HEK293 (cell line): ENCODE results near the gene CAPZB.

Source experiments
- CTCF ChIA-PET: fragments of 350-600 bp; formaldehyde crosslinking; extraction: SDS; loops from one replicate; lab custom pipeline; 2021; ENCODE audit warnings: antibody characterized with exemption; lab: Yijun Ruan, JAX
- POLR2A ChIA-PET: fragments of 300-600 bp; formaldehyde crosslinking; extraction: SDS; loops from one replicate; lab custom pipeline; 2020; ENCODE audit warnings: antibody characterized with exemption, inconsistent platforms; lab: Yijun Ruan, JAX
- H3K27ac ChIP-seq: fragments of 200-500 bp; sonication (Bioruptor generic); 2 replicates; pipeline ENCODE4 v1.5.1; 2014; ENCODE audit warnings: low read depth, low read length, control low read depth, inconsistent platforms; ENCODE audit errors: extremely low read depth
- H3K36me3 ChIP-seq, 2 experiments: fragments of 200-500 bp in 1 of 2; sonication (Bioruptor generic) in 1 of 2; 1 replicate in 1 of 2; 2 replicates in 1 of 2; pipeline ENCODE4 v1.5.1; 2014 to 2017; ENCODE audit warnings: inconsistent platforms in 2 of 2, low read length in 2 of 2; ENCODE audit not compliant: control insufficient read depth in 2 of 2, insufficient read depth in 1 of 2
- H3K4me1 ChIP-seq: fragments of 200-500 bp; sonication (Bioruptor generic); 2 replicates; pipeline ENCODE4 v1.5.1; 2014; ENCODE audit warnings: mild to moderate bottlenecking, low read length, inconsistent platforms; ENCODE audit not compliant: control insufficient read depth, insufficient read depth
- H3K4me3 ChIP-seq: 2 replicates; pipeline ENCODE4 v1.5.1; 2011; ENCODE audit warnings: low read depth, mild to moderate bottlenecking, control low read depth, low read length, moderate library complexity
- H3K9me3 ChIP-seq: fragments of 200-500 bp; sonication (Bioruptor generic); 2 replicates; pipeline ENCODE4 v1.5.1; 2014; ENCODE audit warnings: low read depth, low read length, inconsistent platforms; ENCODE audit not compliant: control insufficient read depth, insufficient read depth
- EGR2 ChIP-seq: fragments of 450-650 bp; formaldehyde crosslinking; IDR thresholded peaks from 2 replicates; pipeline ENCODE4 v1.5.1; 2016; ENCODE audit warnings: low read depth, missing biosample characterization, missing genetic modification characterization
- HOXD13 ChIP-seq: sonication (generic); formaldehyde crosslinking; IDR thresholded peaks from 2 replicates; pipeline ENCODE4 v1.8.0; 2022; ENCODE audit warnings: missing genetic modification reagents, borderline replicate concordance
- KLF1 ChIP-seq: fragments of 450-650 bp; formaldehyde crosslinking; IDR thresholded peaks from 2 replicates; pipeline ENCODE4 v1.5.1; 2016; ENCODE audit warnings: missing biosample characterization, missing genetic modification characterization
- MYNN ChIP-seq: fragments of 450-650 bp; formaldehyde crosslinking; IDR thresholded peaks from 2 replicates; pipeline ENCODE4 v1.5.1; 2016; ENCODE audit warnings: missing biosample characterization, missing genetic modification characterization, borderline replicate concordance
- PRDM1 ChIP-seq: fragments of 450-650 bp; formaldehyde crosslinking; IDR thresholded peaks from 2 replicates; pipeline ENCODE4; 2016; ENCODE audit warnings: missing biosample characterization, missing genetic modification characterization
- PRDM6 ChIP-seq: fragments of 450-650 bp; formaldehyde crosslinking; IDR thresholded peaks from 2 replicates; pipeline ENCODE4 v1.5.1; 2017; ENCODE audit warnings: missing biosample characterization, missing genetic modification characterization
- REPIN1 ChIP-seq: fragments of 450-650 bp; formaldehyde crosslinking; IDR thresholded peaks from 2 replicates; pipeline ENCODE4 v1.5.1; 2017; ENCODE audit warnings: missing biosample characterization, missing genetic modification characterization, low read depth
- SP7 ChIP-seq: fragments of 450-650 bp; formaldehyde crosslinking; IDR thresholded peaks from 2 replicates; pipeline ENCODE4 v1.5.1; 2016; ENCODE audit warnings: missing biosample characterization, missing genetic modification characterization
- TRIM28 ChIP-seq: IDR thresholded peaks from 2 replicates; pipeline ENCODE4 v1.6.1; 2011; ENCODE audit warnings: low read length, control low read depth, borderline replicate concordance
- ZBTB1 ChIP-seq: fragments of 450-650 bp; formaldehyde crosslinking; IDR thresholded peaks from 2 replicates; pipeline ENCODE4 v1.5.1; 2016; ENCODE audit warnings: missing biosample characterization, missing genetic modification characterization
- ZBTB10 ChIP-seq: fragments of 450-650 bp; formaldehyde crosslinking; IDR thresholded peaks from 2 replicates; pipeline ENCODE4 v1.5.1; 2016; ENCODE audit warnings: missing biosample characterization, missing genetic modification characterization
- ZBTB11 ChIP-seq: fragments of 450-650 bp; formaldehyde crosslinking; conservative IDR thresholded peaks from 2 replicates; pipeline ENCODE4 v1.5.1; 2016; ENCODE audit warnings: low read depth, missing biosample characterization, missing genetic modification characterization
- ZIC2 ChIP-seq: fragments of 450-650 bp; formaldehyde crosslinking; IDR thresholded peaks from 2 replicates; pipeline ENCODE4 v1.5.1; 2016; ENCODE audit warnings: missing biosample characterization, missing genetic modification characterization
- ZNF146 ChIP-seq: fragments of 450-650 bp; formaldehyde crosslinking; IDR thresholded peaks from 2 replicates; pipeline ENCODE4 v1.5.1; 2016; ENCODE audit warnings: missing biosample characterization, missing genetic modification characterization
- ZNF155 ChIP-seq: fragments of 450-650 bp; formaldehyde crosslinking; IDR thresholded peaks from 2 replicates; pipeline ENCODE4 v1.5.1; 2016; ENCODE audit warnings: missing biosample characterization, missing genetic modification characterization
- ZNF488 ChIP-seq: fragments of 450-650 bp; formaldehyde crosslinking; IDR thresholded peaks from 2 replicates; pipeline ENCODE4 v1.5.1; 2016; ENCODE audit warnings: missing biosample characterization, missing genetic modification characterization
- ZNF501 ChIP-seq: fragments of 450-650 bp; formaldehyde crosslinking; IDR thresholded peaks from 2 replicates; pipeline ENCODE4 v1.5.1; 2016; ENCODE audit warnings: missing biosample characterization, missing genetic modification characterization
- ZNF768 ChIP-seq: fragments of 450-650 bp; formaldehyde crosslinking; IDR thresholded peaks from 2 replicates; pipeline ENCODE4 v1.5.1; 2018; ENCODE audit warnings: missing biosample characterization, mild to moderate bottlenecking, missing genetic modification characterization
- ZSCAN30 ChIP-seq: fragments of 450-650 bp; IDR thresholded peaks from 2 replicates; pipeline ENCODE4 v1.5.1; 2018; ENCODE audit warnings: missing biosample characterization, mild to moderate bottlenecking, missing genetic modification characterization, moderate library complexity

Gene CAPZB

GRCh38 chr1:19326748-19327065, 158.6 kb downstream of the CAPZB start (continued):
- TF ChIP-seq ZBTB10 (no peak), ZBTB11 (no peak), MYNN (tag by site-specific recombination) (no peak), TRIM28 (no peak)

- H3K27ac ChIP-seq = no peak overlapping the region
- no peak overlapping the region for H3K4me3 ChIP-seq
- peaks cover 4 to 100% of the 10 kb centered on the region in 2 experiments; a peak in 2 of 3 replicates for H3K36me3 ChIP-seq
- CTCF ChIA-PET = no interaction called here
- H3K4me1 ChIP-seq = no peaks in the 10 kb centered on the region
- POLR2A ChIA-PET = no interaction called here
- H3K9me3 ChIP-seq = no peaks in the 10 kb centered on the region
- TF ChIP-seq ZNF488 (no peak), ZNF768 (tag by site-specific recombination) (peak; percentile 94), REPIN1 (tag by site-specific recombination) (no peak), HOXD13 (CRISPR knock-in tag) (no peak), EGR2 (tag by site-specific recombination) (peak; percentile 13; the same call in 1 of the 2 replicates)
Measured at GRCh38 chr1:19325958-19326747, 159.2 kb downstream of the CAPZB start.

GRCh38 chr1:19325368-19325957, 159.9 kb downstream of the CAPZB start:
- H3K4me1 ChIP-seq = no peaks in the 10 kb centered on the region
- no peak for TF ChIP-seq SP7 (tag by site-specific recombination)
- no peak for TF ChIP-seq ZNF501 (tag by site-specific recombination)
- no peak for TF ChIP-seq PRDM1 (tag by site-specific recombination)
- TF ChIP-seq ZNF146 = no peak
- no peak for TF ChIP-seq ZNF155 (tag by site-specific recombination)
- no peak for TF ChIP-seq ZBTB1
- no peak for TF ChIP-seq ZIC2 (tag by site-specific recombination)
- no peak for TF ChIP-seq PRDM6
- no peak for TF ChIP-seq KLF1 (tag by site-specific recombination)
- no peak for TF ChIP-seq ZSCAN30 (tag by site-specific recombination)
- no peak for TF ChIP-seq ZBTB11

More at GRCh38 chr1:19325368-19325957, 159.9 kb downstream of the CAPZB start:
- Histone ChIP-seq H3K9me3 (no peaks in the 10 kb centered on the region), H3K27ac (no peak overlapping the region), H3K36me3 (peaks cover 7 to 96% of the 10 kb centered on the region in 2 experiments; a peak in 2 of 3 replicates), H3K4me3 (no peak overlapping the region)
- CTCF ChIA-PET = no interaction called here
- POLR2A ChIA-PET = interaction anchor here (0.6 kb wide), 1 partner anchor 12 kb away, joined by 3 read pairs; no protein-coding TSS in a partner anchor
